Measurements from ENCODE around the gene CSPG4. TPM values are rescaled to one million over a fixed set of nuclear protein-coding genes. Genes with fewer than 3 reads are reported as not detected.
"Not testable (repeated sequence)": the region's sequence is repeated elsewhere in the genome, so short reads cannot be mapped to it uniquely, and the experiment has no call there.

Gene CSPG4
- total RNA-seq, 2 experiments from 2014 or later: not detected

- H3K36me3 Mint-ChIP-seq (ENCODE audit: low read depth): no peaks in the 10 kb centered on the region
- H3K4me3 Mint-ChIP-seq: no peak overlapping the region
- DNase-seq: no peak
- POLR2A ChIA-PET: no interaction called here
- CTCF ChIA-PET: no interaction called here
- no peaks in the 10 kb centered on the region for H3K27me3 Mint-ChIP-seq
- H3K27ac Mint-ChIP-seq: peak overlapping the region; percentile 36
- no peaks in the 10 kb centered on the region for H3K4me1 Mint-ChIP-seq
- H3K9me3 Mint-ChIP-seq: no peaks in the 10 kb centered on the region
These were observed 13.3 kb upstream of the CSPG4 start for GRCh38 chr15:75725719-75726607.

- DNase-seq: no peak
- Mint-ChIP-seq H3K4me1 (no peaks in the 10 kb centered on the region), H3K27ac (no peak overlapping the region), H3K36me3 (ENCODE audit: low read depth) (no peaks in the 10 kb centered on the region), H3K4me3 (no peak overlapping the region), H3K9me3 (no peaks in the 10 kb centered on the region), H3K27me3 (no peaks in the 10 kb centered on the region)
- ChIA-PET CTCF (no interaction called here), POLR2A (no interaction called here)
These were observed 12.5 kb upstream of the CSPG4 start for GRCh38 chr15:75725006-75725718.

- POLR2A ChIA-PET: no interaction called here
- peak; percentile 42 for DNase-seq
- CTCF ChIA-PET: interaction anchor here (0.5 to 1.1 kb wide), 3 partner anchors 14 to 684 kb away, joined by 3 to 4 read pairs (median 4); no protein-coding TSS in a partner anchor
- no peaks in the 10 kb centered on the region for H3K36me3 Mint-ChIP-seq (ENCODE audit: low read depth)
- H3K4me3 Mint-ChIP-seq: no peak overlapping the region
- no peak overlapping the region for H3K27ac Mint-ChIP-seq
- no peaks in the 10 kb centered on the region for H3K9me3 Mint-ChIP-seq
- no peaks in the 10 kb centered on the region for H3K27me3 Mint-ChIP-seq
- no peaks in the 10 kb centered on the region for H3K4me1 Mint-ChIP-seq
These were observed 11.4 kb upstream of the CSPG4 start for GRCh38 chr15:75723847-75724660.

- no peak for DNase-seq
- no peak overlapping the region for H3K4me3 Mint-ChIP-seq
- no peaks in the 10 kb centered on the region for H3K9me3 Mint-ChIP-seq
- peaks cover 4% of the 10 kb centered on the region for H3K27me3 Mint-ChIP-seq
- CTCF ChIA-PET: interaction anchor here (1.1 kb wide), 2 partner anchors 15 to 79 kb away, joined by 4 read pairs; no protein-coding TSS in a partner anchor
- no peaks in the 10 kb centered on the region for H3K36me3 Mint-ChIP-seq (ENCODE audit: low read depth)
- POLR2A ChIA-PET: no interaction called here
- H3K4me1 Mint-ChIP-seq: no peaks in the 10 kb centered on the region
- no peak overlapping the region for H3K27ac Mint-ChIP-seq
These were observed 10.7 kb upstream of the CSPG4 start for GRCh38 chr15:75723171-75723846.

- Mint-ChIP-seq H3K4me1 (no peaks in the 10 kb centered on the region), H3K4me3 (no peak overlapping the region), H3K27me3 (peaks cover 4% of the 10 kb centered on the region), H3K9me3 (no peaks in the 10 kb centered on the region), H3K36me3 (ENCODE audit: low read depth) (no peaks in the 10 kb centered on the region), H3K27ac (no peak overlapping the region)
- CTCF ChIA-PET: interaction anchor here (1.3 kb wide), 1 partner anchor 44 kb away, joined by 3 read pairs; no protein-coding TSS in a partner anchor
- DNase-seq: no peak
- POLR2A ChIA-PET: no interaction called here
These were observed 9.5 kb upstream of the CSPG4 start for GRCh38 chr15:75721923-75722870.

GRCh38 chr15:75721480-75721922, 8.9 kb upstream of the CSPG4 start:
- Mint-ChIP-seq H3K27me3 (peaks cover 4% of the 10 kb centered on the region), H3K4me1 (no peaks in the 10 kb centered on the region), H3K9me3 (no peaks in the 10 kb centered on the region), H3K27ac (no peak overlapping the region), H3K4me3 (no peak overlapping the region), H3K36me3 (ENCODE audit: low read depth) (no peaks in the 10 kb centered on the region)
- ChIA-PET POLR2A (no interaction called here), CTCF (interaction anchor here (1.3 kb wide), 1 partner anchor 43 kb away, joined by 3 read pairs; no protein-coding TSS in a partner anchor)
- no peak for DNase-seq

GRCh38 chr15:75720787-75721479, 8.3 kb upstream of the CSPG4 start:
- no peak overlapping the region for H3K4me3 Mint-ChIP-seq
- H3K4me1 Mint-ChIP-seq: no peaks in the 10 kb centered on the region
- ChIA-PET CTCF (no interaction called here), POLR2A (no interaction called here)
- H3K36me3 Mint-ChIP-seq (ENCODE audit: low read depth): no peaks in the 10 kb centered on the region
- H3K27me3 Mint-ChIP-seq: peaks cover 4% of the 10 kb centered on the region
- DNase-seq: peak; percentile 23
- no peak overlapping the region for H3K27ac Mint-ChIP-seq
- H3K9me3 Mint-ChIP-seq: no peaks in the 10 kb centered on the region

GRCh38 chr15:75720297-75720696, 7.6 kb upstream of the CSPG4 start:
- ChIA-PET POLR2A (no interaction called here), CTCF (no interaction called here)
- peaks cover 6% of the 10 kb centered on the region for H3K27me3 Mint-ChIP-seq
- no peaks in the 10 kb centered on the region for H3K36me3 Mint-ChIP-seq (ENCODE audit: low read depth)
- H3K4me3 Mint-ChIP-seq: no peak overlapping the region
- H3K9me3 Mint-ChIP-seq: no peaks in the 10 kb centered on the region
- no peaks in the 10 kb centered on the region for H3K4me1 Mint-ChIP-seq
- no peak overlapping the region for H3K27ac Mint-ChIP-seq
- DNase-seq: no peak

GRCh38 chr15:75718328-75718727, 5.7 kb upstream of the CSPG4 start:
- Mint-ChIP-seq H3K9me3 (no peaks in the 10 kb centered on the region), H3K27ac (no peak overlapping the region)

GRCh38 chr15:75717001-75717400, 4.4 kb upstream of the CSPG4 start:
- CTCF ChIA-PET: not testable (repeated sequence)

More at GRCh38 chr15:75718328-75718727, 5.7 kb upstream of the CSPG4 start:
- Mint-ChIP-seq H3K4me3 (no peak overlapping the region), H3K36me3 (ENCODE audit: low read depth) (no peaks in the 10 kb centered on the region), H3K4me1 (no peaks in the 10 kb centered on the region), H3K27me3 (peaks cover 17% of the 10 kb centered on the region)
- DNase-seq: no peak
- POLR2A ChIA-PET: no interaction called here
- CTCF ChIA-PET: no interaction called here

GRCh38 chr15:75716249-75716950, 3.8 kb upstream of the CSPG4 start:
- H3K36me3 Mint-ChIP-seq (ENCODE audit: low read depth); H3K27ac Mint-ChIP-seq; CTCF ChIA-PET; H3K4me1 Mint-ChIP-seq; DNase-seq; H3K4me3 Mint-ChIP-seq; H3K9me3 Mint-ChIP-seq; POLR2A ChIA-PET: not testable (repeated sequence)
- peaks cover 26% of the 10 kb centered on the region for H3K27me3 Mint-ChIP-seq

More at GRCh38 chr15:75717001-75717400, 4.4 kb upstream of the CSPG4 start:
- H3K4me3 Mint-ChIP-seq; H3K4me1 Mint-ChIP-seq; POLR2A ChIA-PET; H3K27ac Mint-ChIP-seq; H3K36me3 Mint-ChIP-seq (ENCODE audit: low read depth); H3K9me3 Mint-ChIP-seq; DNase-seq: not testable (repeated sequence)
- H3K27me3 Mint-ChIP-seq: peaks cover 22% of the 10 kb centered on the region

Measured in activated CD4-positive, alpha-beta T cell treated with anti-CD3 and anti-CD28 coated beads, Interleukin-2, amount 10 ng/mL, durations not matched to agents 7 days and 5 days (primary cell).